Tibial nerve (tissue), 4 donors: ENCODE results near the gene JMJD6. TPM values are rescaled to one million over a fixed set of nuclear protein-coding genes. Genes with fewer than 3 reads are reported as not detected.

Source experiments
- DNase-seq, 2 donors: peaks; one replicate each; pipeline ENCODE4 v3.0.0-alpha.2; 2019; ENCODE audit warnings: low spot score in 2 of 2
- H3K27ac ChIP-seq, 4 donors: fragments of 200-600 bp; sonication (generic) in 3 of 4; one replicate each; pipeline ENCODE4 v1.5.1; 2017 to 2019; ENCODE audit warnings: mild to moderate bottlenecking in 1 of 4
- H3K27me3 ChIP-seq, 2 donors: fragments of 200-600 bp; sonication (generic) in 1 of 2; one replicate each; pipeline versions ENCODE4 v1.5.1 to v1.6.0; 2017 to 2019
- H3K36me3 ChIP-seq, 3 donors: fragments of 200-600 bp; sonication (generic); one replicate each; pipeline ENCODE4 v1.5.1; 2018 to 2019
- H3K4me1 ChIP-seq, 4 donors: fragments of 200-600 bp; sonication (generic) in 3 of 4; one replicate each; pipeline ENCODE4 v1.5.1; 2017 to 2019
- H3K4me3 ChIP-seq, 4 donors: fragments of 200-600 bp; sonication (generic) in 3 of 4; one replicate each; pipeline ENCODE4 v1.5.1; 2017 to 2019; ENCODE audit warnings: mild to moderate bottlenecking in 1 of 4, moderate library complexity in 1 of 4
- H3K9me3 ChIP-seq, 4 donors: fragments of 200-600 bp; sonication (generic) in 3 of 4; one replicate each; pipeline ENCODE4 v1.5.1; 2017 to 2019
- CTCF ChIP-seq, 5 experiments: fragments of 200-600 bp in 3 of 5; fragments of 450-650 bp in 2 of 5; sonication (generic) in 3 of 5; IDR thresholded peaks; one replicate each; pipeline ENCODE4 v1.5.1; 2016 to 2019; ENCODE audit warnings: antibody characterized with exemption in 5 of 5, mild to moderate bottlenecking in 3 of 5, moderate library complexity in 2 of 5
- EP300 ChIP-seq, 2 donors: sonication (generic); formaldehyde crosslinking; IDR thresholded peaks; one replicate each; pipeline ENCODE4 v1.6.1; 2017; ENCODE audit warnings: antibody characterized with exemption in 2 of 2, mild to moderate bottlenecking in 1 of 2
- POLR2A ChIP-seq, 2 donors: fragments of 450-650 bp; IDR thresholded peaks; one replicate each; pipeline ENCODE4 v1.6.1; 2017; ENCODE audit warnings: antibody characterized with exemption in 2 of 2, mild to moderate bottlenecking in 2 of 2, moderate library complexity in 2 of 2
- WGBS, 2 donors: methylation state at CpG; one replicate each; pipeline ENCODE4 v1.1.5; 2018; 5-methylcytosine and 5-hydroxymethylcytosine counted together
- total RNA-seq, 4 donors: library from RNA; depleted of rRNA; stranded (reverse); fragments of >200 nt; gene quantifications; one replicate each; pipeline ENCODE4 v1.1.0, GENCODE V29; 2016

The JMJD6 gene
- total RNA-seq, 4 donors from 2014 or later, result 14.0 to 45.0 (median 34.2) TPM

GRCh38 chr17:76738468-76738850 lies 12.1 kb upstream of the JMJD6 start:
- 1 to 3% methylated on average over 7 of the region's 7 CpGs for WGBS, 2 donors
- Histone ChIP-seq H3K27ac (peak overlapping the region; percentile 99 to 100 (median 100)), H3K4me1 (peaks cover 0 to 50% (median 38%) of the 10 kb centered on the region in 4 donors), H3K4me3 (peak overlapping the region; percentile 80 to 98 (median 84)), H3K36me3 (peaks cover 0 to 50% (median 12%) of the 10 kb centered on the region in 3 donors), H3K9me3 (no peaks in the 10 kb centered on the region), H3K27me3 (no peaks in the 10 kb centered on the region)
- TF ChIP-seq POLR2A (IDR thresholded peaks at IDR 0.05) (no peak), CTCF (IDR thresholded peaks at IDR 0.05) (no peak), EP300 (IDR thresholded peaks at IDR 0.05) (no peak)
- DNase-seq, result no peak

GRCh38 chr17:76737676-76738467 lies 11.5 kb upstream of the JMJD6 start, which contains the start of gene MFSD11:
Gene MFSD11 (plus strand): TSS chr17:76738119. CDS start chr17:76738353, 234 bp downstream.
- Histone ChIP-seq H3K4me1 (peaks cover 0 to 56% (median 41%) of the 10 kb centered on the region in 4 donors), H3K27me3 (no peaks in the 10 kb centered on the region), H3K4me3 (peak within 1 kb of the TSS; percentile 81 to 98 (median 88)), H3K9me3 (no peaks in the 10 kb centered on the region), H3K36me3 (peaks cover 0 to 50% (median 13%) of the 10 kb centered on the region in 3 donors), H3K27ac (peak within 1 kb of the TSS; percentile 99 to 100 (median 100))
- DNase-seq, result peak; percentile 73 to 77
- peak in 1 of 5 experiments; percentile 48 for TF ChIP-seq CTCF (IDR thresholded peaks at IDR 0.05)
- TF ChIP-seq EP300 (IDR thresholded peaks at IDR 0.05), result peak; percentile 2 to 16
- peak; percentile 41 to 61 for TF ChIP-seq POLR2A (IDR thresholded peaks at IDR 0.05)
- 0 to 1% methylated on average over 48 to 56 of the region's 57 CpGs for WGBS, 2 donors

- H3K9me3 ChIP-seq, result no peaks in the 10 kb centered on the region
- TF ChIP-seq EP300 (IDR thresholded peaks at IDR 0.05) (peak; percentile 81 to 100), POLR2A (IDR thresholded peaks at IDR 0.05) (peak; percentile 100), CTCF (IDR thresholded peaks at IDR 0.05) (peak in 2 of 5 experiments; percentile 30 to 38)
- H3K4me1 ChIP-seq, result peaks cover 0 to 63% (median 43%) of the 10 kb centered on the region in 4 donors
- WGBS, 2 donors, result 0% methylated on average over 36 to 44 of the region's 60 CpGs
- peak within 1 kb of the TSS; percentile 99 to 100 (median 100) for H3K27ac ChIP-seq
- H3K27me3 ChIP-seq, result no peaks in the 10 kb centered on the region
- H3K36me3 ChIP-seq, result peaks cover 0 to 48% (median 13%) of the 10 kb centered on the region in 3 donors
- H3K4me3 ChIP-seq, result peak within 1 kb of the TSS; percentile 81 to 98 (median 88)
- peak; percentile 97 to 98 for DNase-seq
Observed at GRCh38 chr17:76737082-76737675, 10.8 kb upstream of the JMJD6 start, which contains the start of gene SRSF2. Gene SRSF2 (minus strand): TSS chr17:76737331. CDS start chr17:76737160, 171 bp downstream.

- Histone ChIP-seq H3K4me1 (peaks cover 0 to 69% (median 43%) of the 10 kb centered on the region in 4 donors), H3K27me3 (no peaks in the 10 kb centered on the region), H3K9me3 (no peaks in the 10 kb centered on the region), H3K4me3 (peak overlapping the region; percentile 81 to 98 (median 88)), H3K27ac (peak overlapping the region; percentile 99 to 100 (median 100)), H3K36me3 (peaks cover 0 to 48% (median 13%) of the 10 kb centered on the region in 3 donors)
- TF ChIP-seq EP300 (IDR thresholded peaks at IDR 0.05) (peak in 1 of 2 donors; percentile 43), POLR2A (IDR thresholded peaks at IDR 0.05) (peak in 1 of 2 donors; percentile 41), CTCF (IDR thresholded peaks at IDR 0.05) (peak in 4 of 5 experiments; percentile 15 to 56 (median 38))
- DNase-seq, result peak; percentile 45 to 53
- 0% methylated on average over 6 to 56 of the region's 117 CpGs for WGBS, 2 donors
Observed at GRCh38 chr17:76736349-76737081, 10.1 kb upstream of the JMJD6 start.
